Measurements from ENCODE around the gene ERC2. TPM values are rescaled to one million over a fixed set of nuclear protein-coding genes. Genes with fewer than 3 reads are reported as not detected.
"Not testable (repeated sequence)": the region's sequence is repeated elsewhere in the genome, so short reads cannot be mapped to it uniquely, and the experiment has no call there.

Gene ERC2
- total RNA-seq, 3 donors from 2014 or later = 0.16 TPM; not detected in 2

DNA sequence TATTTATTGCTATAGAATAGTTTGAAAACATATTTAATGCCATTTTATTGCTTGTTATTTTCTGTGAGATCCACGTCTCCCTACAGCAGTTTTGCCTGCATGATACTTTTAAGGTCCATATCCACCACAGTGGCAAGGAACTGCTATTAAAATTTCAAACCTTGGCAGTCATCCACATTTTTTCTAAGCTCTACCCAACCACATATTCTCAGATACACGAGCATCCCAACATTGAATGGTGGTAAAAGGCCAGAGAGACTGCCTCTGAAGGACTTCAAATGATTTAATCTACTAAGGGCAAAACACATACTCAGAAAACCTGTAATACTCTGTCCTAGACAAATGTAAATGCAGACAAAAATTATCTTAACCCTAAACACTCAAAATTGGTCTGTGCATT lies 173.1 kb downstream of the ERC2 start:
- Mint-ChIP-seq H3K4me3 (no peak overlapping the region), H3K36me3 (ENCODE audit: insufficient read depth) (no peaks in the 10 kb centered on the region), H3K9me3 (no peaks in the 10 kb centered on the region), H3K27me3 (ENCODE audit: low read depth) (peaks cover 6% of the 10 kb centered on the region), H3K4me1 (ENCODE audit: low read depth) (no peaks in the 10 kb centered on the region)
- no peak for DNase-seq
- no peak for ATAC-seq

DNA sequence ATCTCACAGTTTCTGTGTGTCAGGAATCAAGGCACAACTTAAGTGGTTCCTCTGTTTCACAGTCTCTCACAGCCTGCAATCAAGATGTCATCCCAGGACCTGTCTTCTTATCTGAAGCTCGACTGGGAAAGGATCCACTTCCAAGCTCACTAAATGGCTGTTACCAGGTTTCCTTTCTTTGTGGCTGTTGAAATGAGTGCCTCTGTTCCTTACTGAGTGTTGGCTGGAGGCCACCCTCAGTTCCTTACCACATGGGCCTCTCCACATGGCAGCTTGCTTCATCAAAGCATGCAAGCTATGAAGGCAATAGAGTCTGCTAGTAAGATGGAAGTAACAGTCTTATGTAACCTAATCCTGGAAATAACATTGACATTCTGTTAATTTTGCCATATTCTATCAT lies 174.0 kb downstream of the ERC2 start:
- Mint-ChIP-seq H3K4me3 (no peak overlapping the region), H3K27me3 (ENCODE audit: low read depth) (peaks cover 10% of the 10 kb centered on the region), H3K4me1 (ENCODE audit: low read depth) (no peaks in the 10 kb centered on the region)

DNA sequence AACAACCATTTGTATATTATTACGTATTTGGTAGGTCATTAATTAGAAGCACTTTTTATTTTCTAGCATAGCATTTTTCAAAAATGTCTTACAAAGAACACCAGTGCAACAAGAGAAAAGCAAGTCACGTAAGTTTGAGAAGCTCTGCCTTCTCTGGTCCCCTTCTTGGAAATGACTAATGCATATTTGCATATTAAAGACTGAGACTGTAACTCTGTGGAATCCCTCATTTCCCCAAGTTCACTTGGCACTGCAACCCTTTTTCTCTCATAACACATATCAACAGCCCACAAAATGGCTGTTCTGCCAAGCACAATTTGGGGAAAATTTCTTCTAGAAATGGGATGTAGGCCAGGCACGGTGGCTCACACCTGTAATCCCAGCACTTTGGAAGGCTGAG lies 176.3 kb downstream of the ERC2 start:
- DNase-seq (no peak), ATAC-seq (no peak)
- H3K4me3 Mint-ChIP-seq = no peak overlapping the region
- no peaks in the 10 kb centered on the region for H3K4me1 Mint-ChIP-seq (ENCODE audit: low read depth)
- H3K36me3 Mint-ChIP-seq (ENCODE audit: insufficient read depth) = no peaks in the 10 kb centered on the region
- H3K27me3 Mint-ChIP-seq (ENCODE audit: low read depth) = peaks cover 12% of the 10 kb centered on the region
- no peaks in the 10 kb centered on the region for H3K9me3 Mint-ChIP-seq

More for the DNA sequence above, 174.0 kb downstream of the ERC2 start:
- Mint-ChIP-seq H3K36me3 (ENCODE audit: insufficient read depth) (no peaks in the 10 kb centered on the region), H3K9me3 (no peaks in the 10 kb centered on the region)
- no peak for ATAC-seq
- no peak for DNase-seq

DNA sequence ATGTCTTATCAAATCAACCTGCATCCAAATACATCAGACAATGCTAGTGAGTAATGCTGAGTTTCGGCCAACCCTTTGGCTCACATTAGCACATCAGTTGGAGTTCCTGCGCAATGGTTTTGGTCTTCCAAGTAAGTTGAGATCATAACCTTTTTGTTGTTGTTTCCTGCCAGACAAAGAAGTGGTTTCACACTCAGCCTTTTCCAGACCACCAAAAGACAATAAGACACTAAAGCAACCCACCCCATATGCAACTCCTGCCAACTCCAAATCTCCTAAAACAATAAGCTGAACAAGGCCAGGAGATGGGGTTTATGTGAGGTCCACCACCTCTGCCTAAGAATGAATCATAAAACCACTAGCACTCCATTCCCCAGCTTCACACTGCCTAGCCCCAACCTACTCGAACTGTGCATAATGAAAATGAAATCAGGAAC lies 177.0 kb downstream of the ERC2 start:
- Mint-ChIP-seq H3K4me1 (ENCODE audit: low read depth) (no peaks in the 10 kb centered on the region), H3K27me3 (ENCODE audit: low read depth) (peaks cover 12% of the 10 kb centered on the region), H3K36me3 (ENCODE audit: insufficient read depth) (no peaks in the 10 kb centered on the region), H3K4me3 (no peak overlapping the region), H3K9me3 (no peaks in the 10 kb centered on the region)
- ATAC-seq = no peak
- DNase-seq = no peak

DNA sequence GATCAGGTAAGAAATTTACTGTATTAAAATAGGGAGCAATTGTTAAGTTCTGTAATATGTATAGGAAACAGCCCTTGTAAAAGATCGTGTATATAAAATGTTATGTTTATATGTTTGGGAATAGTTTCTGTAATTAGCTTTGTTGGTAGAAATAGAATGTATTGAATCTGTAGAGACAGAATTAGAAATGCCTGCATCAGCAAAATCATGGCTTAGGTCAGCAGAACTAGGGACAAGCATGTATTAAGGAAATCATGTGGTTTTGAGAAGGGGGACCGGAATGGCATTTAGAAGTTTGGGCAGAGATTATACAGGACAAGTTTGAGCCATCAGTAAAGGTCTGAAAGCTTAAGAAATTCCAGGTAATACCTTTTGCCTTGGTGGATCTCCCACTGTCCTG lies 177.9 kb downstream of the ERC2 start:
- Mint-ChIP-seq H3K9me3 (no peaks in the 10 kb centered on the region), H3K36me3 (ENCODE audit: insufficient read depth) (no peaks in the 10 kb centered on the region), H3K4me1 (ENCODE audit: low read depth) (no peaks in the 10 kb centered on the region), H3K4me3 (no peak overlapping the region), H3K27me3 (ENCODE audit: low read depth) (peaks cover 9% of the 10 kb centered on the region)
- ATAC-seq (no peak), DNase-seq (no peak)

DNA sequence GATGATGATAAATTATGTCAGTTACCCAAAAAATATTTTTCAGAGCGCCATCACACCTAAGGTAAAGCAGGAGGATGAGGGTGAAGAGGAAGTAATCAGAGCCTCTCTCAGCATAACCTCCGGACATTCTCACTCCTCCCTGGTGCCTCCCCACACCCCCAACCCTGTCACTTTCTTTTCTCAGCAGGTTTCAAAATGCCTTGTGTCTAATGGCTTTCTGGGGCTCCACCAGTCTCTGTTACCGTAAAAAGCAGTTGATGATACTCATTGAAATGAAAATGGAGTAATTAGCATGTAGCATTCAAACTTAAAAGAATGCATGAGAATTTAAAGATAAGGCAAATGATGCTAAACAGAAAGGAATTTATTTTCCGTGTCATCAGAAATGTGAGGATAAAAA lies 180.0 kb downstream of the ERC2 start:
- ATAC-seq (no peak), DNase-seq (no peak)
- Mint-ChIP-seq H3K9me3 (no peaks in the 10 kb centered on the region), H3K4me1 (ENCODE audit: low read depth) (no peaks in the 10 kb centered on the region), H3K27me3 (ENCODE audit: low read depth) (peaks cover 9% of the 10 kb centered on the region), H3K4me3 (no peak overlapping the region), H3K36me3 (ENCODE audit: insufficient read depth) (no peaks in the 10 kb centered on the region)

DNA sequence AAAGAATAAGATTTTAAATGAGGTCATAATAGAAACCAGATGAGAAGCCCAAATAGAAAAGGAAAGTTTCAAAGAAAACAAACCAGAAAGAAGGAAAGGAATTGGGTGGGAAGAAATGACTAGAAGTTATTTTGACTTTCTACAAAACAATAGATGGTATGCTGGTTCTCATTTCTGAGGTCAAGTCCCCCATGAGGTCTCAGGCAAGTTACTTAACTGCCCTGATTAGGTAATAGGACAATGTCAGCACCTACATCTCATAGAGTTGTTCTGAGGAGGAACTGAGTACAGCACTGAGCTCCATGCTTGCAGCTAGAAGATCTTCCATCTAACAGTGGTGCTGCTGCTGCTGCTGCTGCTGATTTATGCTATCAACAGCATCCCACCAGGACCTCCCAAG lies 185.9 kb downstream of the ERC2 start:
- H3K4me3 Mint-ChIP-seq = no peak overlapping the region
- H3K9me3 Mint-ChIP-seq = no peaks in the 10 kb centered on the region
- H3K4me1 Mint-ChIP-seq (ENCODE audit: low read depth) = no peaks in the 10 kb centered on the region
- no peaks in the 10 kb centered on the region for H3K36me3 Mint-ChIP-seq (ENCODE audit: insufficient read depth)
- peaks cover 5% of the 10 kb centered on the region for H3K27me3 Mint-ChIP-seq (ENCODE audit: low read depth)
- DNase-seq (no peak), ATAC-seq (no peak)

DNA sequence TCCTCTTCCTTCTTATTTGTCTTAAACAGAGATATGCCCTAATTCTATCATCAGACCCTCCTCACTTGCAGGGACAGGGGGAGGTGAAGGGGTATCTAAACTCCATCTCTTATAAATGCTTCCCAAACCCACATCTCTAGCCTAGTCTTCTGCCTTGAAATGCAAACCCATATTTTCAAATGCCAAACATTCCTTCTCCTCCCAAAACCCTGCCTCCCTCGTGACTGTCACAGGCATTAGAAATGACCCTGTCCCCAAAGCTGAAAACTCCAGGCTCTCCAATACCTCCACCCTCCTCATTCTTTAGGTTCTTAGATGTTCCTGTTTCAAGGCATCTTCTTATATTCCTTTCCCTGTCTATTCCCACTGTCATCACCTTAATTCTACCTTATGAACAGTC lies 191.0 kb downstream of the ERC2 start:
- Mint-ChIP-seq H3K36me3 (ENCODE audit: insufficient read depth) (no peaks in the 10 kb centered on the region), H3K4me1 (ENCODE audit: low read depth) (no peaks in the 10 kb centered on the region), H3K9me3 (no peaks in the 10 kb centered on the region), H3K27me3 (ENCODE audit: low read depth) (peaks cover 8% of the 10 kb centered on the region), H3K4me3 (no peak overlapping the region)
- ATAC-seq (no peak), DNase-seq (no peak)

DNA sequence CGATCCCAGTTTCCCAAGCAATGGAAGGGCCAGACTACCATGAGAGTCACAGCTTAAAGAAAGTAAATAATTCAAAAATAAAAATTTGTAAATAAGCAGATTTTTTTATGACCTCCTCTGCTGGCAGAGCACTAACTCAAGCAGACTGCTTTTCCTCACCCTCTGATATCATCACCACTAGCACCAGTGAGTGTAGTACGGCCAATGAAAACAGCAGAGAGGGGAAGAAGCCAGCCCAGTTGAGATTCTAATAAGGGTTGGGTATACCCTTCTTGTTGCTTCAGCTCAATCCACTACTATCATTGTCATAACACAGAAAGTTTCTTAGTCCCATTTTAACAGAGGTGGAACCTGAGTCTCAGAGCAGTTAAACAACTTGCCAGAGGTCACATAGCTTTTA lies 193.1 kb downstream of the ERC2 start:
- no peaks in the 10 kb centered on the region for H3K36me3 Mint-ChIP-seq (ENCODE audit: insufficient read depth)
- no peaks in the 10 kb centered on the region for H3K4me1 Mint-ChIP-seq (ENCODE audit: low read depth)
- H3K27me3 Mint-ChIP-seq (ENCODE audit: low read depth) = peaks cover 8% of the 10 kb centered on the region
- ATAC-seq (no peak), DNase-seq (no peak)
- H3K9me3 Mint-ChIP-seq = peaks cover 3% of the 10 kb centered on the region
- H3K4me3 Mint-ChIP-seq = no peak overlapping the region

DNA sequence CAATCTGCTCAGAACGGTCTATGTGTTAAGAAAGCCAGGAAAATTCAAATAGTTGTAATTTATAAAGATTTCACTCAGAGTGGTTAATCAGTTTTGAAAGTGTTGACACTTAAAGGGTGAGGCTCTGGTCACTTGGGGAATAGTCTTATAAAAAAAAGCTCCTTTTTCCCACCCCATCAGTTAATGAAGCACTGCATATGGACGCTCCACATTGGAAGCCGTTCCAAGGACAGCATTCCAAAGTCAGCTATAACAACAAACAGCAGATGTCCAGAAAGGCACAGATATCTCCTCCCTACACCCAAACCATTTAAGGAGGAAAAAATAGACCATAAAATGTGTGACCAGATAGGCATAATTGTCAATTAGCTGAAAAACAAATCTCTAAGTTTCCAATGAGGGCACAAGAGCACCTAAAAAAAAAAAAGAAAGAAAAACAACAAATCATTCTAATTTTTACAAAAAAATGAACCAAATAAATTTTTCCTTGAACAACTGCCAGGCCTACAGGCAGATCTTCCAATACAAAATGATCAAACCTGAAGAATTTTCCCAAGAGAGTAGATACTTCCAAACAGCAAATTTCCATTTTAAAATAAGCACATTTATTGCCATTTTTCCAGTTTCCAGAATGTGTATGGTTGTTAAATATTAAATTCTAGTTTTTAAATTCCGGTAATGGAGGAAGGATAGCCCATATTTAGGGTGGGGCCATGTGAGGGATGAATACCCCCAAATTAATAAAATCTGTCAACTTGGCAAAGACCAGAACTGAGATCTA lies 198.3 kb downstream of the ERC2 start:
- no peak for ATAC-seq
- no peak for DNase-seq
- Mint-ChIP-seq H3K36me3 (ENCODE audit: insufficient read depth) (no peaks in the 10 kb centered on the region), H3K4me3 (no peak overlapping the region), H3K9me3 (peaks cover 3% of the 10 kb centered on the region), H3K27me3 (ENCODE audit: low read depth) (no peaks in the 10 kb centered on the region), H3K4me1 (ENCODE audit: low read depth) (no peaks in the 10 kb centered on the region)

DNA sequence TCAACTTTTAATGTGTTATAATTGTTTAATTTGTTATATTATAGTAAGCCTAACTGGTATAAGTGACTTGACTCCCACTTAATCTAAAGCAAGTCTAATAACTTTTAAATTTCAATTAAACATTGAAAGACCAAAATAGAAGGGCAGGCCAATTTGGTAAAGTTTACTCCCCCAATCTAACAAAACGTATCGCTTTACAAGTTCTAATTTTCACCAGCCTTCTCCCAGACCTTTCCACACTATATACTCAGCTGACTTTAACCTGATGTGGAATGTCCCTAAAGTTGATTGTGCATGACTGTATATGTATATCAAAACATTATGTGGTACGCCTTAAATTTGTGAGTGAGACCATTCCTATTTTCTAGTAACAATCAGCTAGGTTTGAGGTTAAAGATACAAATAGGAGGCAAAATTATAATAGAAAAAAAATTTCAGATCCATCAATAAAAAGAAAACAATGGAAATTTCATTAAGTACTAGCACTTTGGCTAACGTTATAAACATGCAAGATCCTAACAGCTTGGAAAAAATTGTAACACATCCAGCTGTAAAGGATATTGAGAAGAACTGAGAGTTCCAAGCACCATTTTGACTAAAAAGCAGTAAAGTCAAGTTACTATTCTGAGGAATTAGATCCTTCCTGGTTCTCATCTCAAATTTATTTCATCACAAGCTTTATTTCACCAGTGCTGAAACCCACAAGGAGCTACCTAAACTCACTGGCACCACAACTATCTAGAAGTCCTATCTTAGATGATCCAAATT lies 199.5 kb downstream of the ERC2 start:
- Mint-ChIP-seq H3K36me3 (ENCODE audit: insufficient read depth) (no peaks in the 10 kb centered on the region), H3K9me3 (peaks cover 3% of the 10 kb centered on the region), H3K4me3 (no peak overlapping the region), H3K27me3 (ENCODE audit: low read depth) (no peaks in the 10 kb centered on the region), H3K4me1 (ENCODE audit: low read depth) (no peaks in the 10 kb centered on the region)
- no peak for ATAC-seq
- DNase-seq = no peak

DNA sequence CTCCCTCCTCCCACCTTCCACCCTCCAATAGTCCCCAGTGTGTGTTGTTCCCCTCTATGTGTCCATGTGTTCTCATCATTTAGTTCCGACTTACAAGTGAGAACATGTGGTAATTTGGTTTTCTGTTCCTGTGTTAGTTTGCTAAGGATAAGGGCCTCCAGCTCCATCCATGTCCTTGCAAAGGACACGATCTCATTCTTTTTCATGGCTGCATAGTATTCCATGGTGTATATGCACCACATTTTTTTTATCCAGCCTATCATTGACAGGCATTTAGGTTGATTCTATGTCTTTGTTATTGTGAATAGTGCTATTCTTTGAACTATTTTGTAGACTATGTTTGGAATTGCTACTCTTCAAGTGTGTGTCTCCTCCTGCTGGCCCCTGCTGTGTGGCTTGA lies 206.4 kb downstream of the ERC2 start:
- ATAC-seq; H3K4me1 Mint-ChIP-seq (ENCODE audit: low read depth); DNase-seq; H3K36me3 Mint-ChIP-seq (ENCODE audit: insufficient read depth); H3K4me3 Mint-ChIP-seq; H3K9me3 Mint-ChIP-seq: not testable (repeated sequence)
- peaks cover 13% of the 10 kb centered on the region for H3K27me3 Mint-ChIP-seq (ENCODE audit: low read depth)

DNA sequence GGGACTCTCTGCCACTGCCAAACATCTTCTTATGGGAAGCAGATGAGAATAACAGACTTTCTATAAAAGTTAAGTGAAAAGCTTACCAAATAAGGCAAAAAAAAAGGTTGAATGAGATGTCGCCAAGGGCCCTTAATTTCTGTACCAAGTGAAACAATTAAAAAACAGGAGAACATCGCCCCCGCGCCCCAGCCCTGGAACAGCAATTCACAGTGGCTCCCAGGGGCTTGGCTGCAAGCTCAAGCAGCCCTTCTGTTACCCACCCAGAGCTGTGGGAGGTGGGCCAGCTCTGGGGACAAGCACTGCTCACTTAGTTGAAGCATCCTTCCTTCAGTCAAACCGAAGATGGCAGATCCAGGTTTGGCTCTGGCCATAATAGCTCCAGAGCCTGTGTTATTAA lies 208.0 kb downstream of the ERC2 start:
- DNase-seq (no peak), ATAC-seq (no peak)
- H3K4me1 Mint-ChIP-seq (ENCODE audit: low read depth) = no peaks in the 10 kb centered on the region
- H3K9me3 Mint-ChIP-seq = peaks cover 5% of the 10 kb centered on the region
- H3K4me3 Mint-ChIP-seq = no peak overlapping the region
- no peaks in the 10 kb centered on the region for H3K36me3 Mint-ChIP-seq (ENCODE audit: insufficient read depth)
- H3K27me3 Mint-ChIP-seq (ENCODE audit: low read depth) = peaks cover 13% of the 10 kb centered on the region

DNA sequence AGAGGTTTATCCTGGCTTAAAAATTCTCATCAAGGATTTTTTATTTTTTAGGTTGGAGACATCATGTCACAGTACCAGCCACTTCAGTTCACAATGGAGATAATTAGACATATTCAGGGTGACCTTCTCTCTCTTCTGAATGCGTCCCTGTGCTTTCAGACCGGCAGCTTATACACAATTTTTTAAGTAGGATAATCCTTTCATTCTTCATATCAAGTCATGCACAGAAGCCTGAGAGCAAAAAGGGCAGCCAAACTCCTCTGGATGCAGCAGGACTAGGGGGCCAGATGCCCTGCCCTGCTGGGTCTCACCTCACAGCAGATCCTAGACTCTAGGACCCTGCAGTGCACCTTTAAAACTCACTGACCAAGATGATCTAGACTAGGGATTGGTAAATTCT lies 210.4 kb downstream of the ERC2 start:
- Mint-ChIP-seq H3K4me3 (no peak overlapping the region), H3K27me3 (ENCODE audit: low read depth) (peaks cover 11% of the 10 kb centered on the region), H3K4me1 (ENCODE audit: low read depth) (no peaks in the 10 kb centered on the region), H3K36me3 (ENCODE audit: insufficient read depth) (no peaks in the 10 kb centered on the region), H3K9me3 (peaks cover 5% of the 10 kb centered on the region)
- DNase-seq (no peak), ATAC-seq (no peak)

DNA sequence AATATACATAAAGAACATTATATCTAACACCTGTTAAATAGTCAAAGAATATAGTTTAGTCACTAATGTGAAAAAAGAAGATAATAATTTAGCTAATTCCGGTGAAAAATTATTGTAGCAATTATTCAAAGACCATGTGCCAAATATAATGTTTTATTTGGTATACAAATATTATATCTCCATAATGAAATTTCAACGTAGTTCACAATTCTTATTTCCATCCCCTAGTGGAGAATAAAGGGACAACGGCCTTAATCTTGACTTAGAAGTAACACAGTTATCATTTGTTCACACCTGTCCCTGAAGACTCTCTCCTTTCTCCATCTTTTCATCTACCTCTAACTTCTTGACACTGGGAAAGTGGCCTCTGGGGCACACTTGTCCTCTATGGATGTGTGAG lies 213.4 kb downstream of the ERC2 start:
- Mint-ChIP-seq H3K4me3 (no peak overlapping the region), H3K9me3 (no peaks in the 10 kb centered on the region), H3K4me1 (ENCODE audit: low read depth) (no peaks in the 10 kb centered on the region), H3K27me3 (ENCODE audit: low read depth) (peaks cover 3% of the 10 kb centered on the region), H3K36me3 (ENCODE audit: insufficient read depth) (no peaks in the 10 kb centered on the region)
- DNase-seq (no peak), ATAC-seq (no peak)
